Suprapubic skin (tissue), 3 donors: ENCODE measurements around the gene HAPLN3.

ENCODE experiments used
- POLR2A ChIP-seq, 2 donors: fragments of 450-650 bp; IDR thresholded peaks; one replicate each; pipeline ENCODE4 v1.6.1; 2017; ENCODE audit warnings: antibody characterized with exemption in 2 of 2, mild to moderate bottlenecking in 2 of 2, moderate library complexity in 2 of 2
- TF ChIP-seq, protein P1 (sequence below), 2 donors: fragments of 200-600 bp in 1 of 2; fragments of 450-650 bp in 1 of 2; sonication (generic) in 1 of 2; IDR thresholded peaks; one replicate each; pipeline ENCODE4 v1.5.1; 2016 to 2019; ENCODE audit warnings: antibody characterized with exemption in 2 of 2, mild to moderate bottlenecking in 1 of 2, moderate library complexity in 1 of 2

DNA sequence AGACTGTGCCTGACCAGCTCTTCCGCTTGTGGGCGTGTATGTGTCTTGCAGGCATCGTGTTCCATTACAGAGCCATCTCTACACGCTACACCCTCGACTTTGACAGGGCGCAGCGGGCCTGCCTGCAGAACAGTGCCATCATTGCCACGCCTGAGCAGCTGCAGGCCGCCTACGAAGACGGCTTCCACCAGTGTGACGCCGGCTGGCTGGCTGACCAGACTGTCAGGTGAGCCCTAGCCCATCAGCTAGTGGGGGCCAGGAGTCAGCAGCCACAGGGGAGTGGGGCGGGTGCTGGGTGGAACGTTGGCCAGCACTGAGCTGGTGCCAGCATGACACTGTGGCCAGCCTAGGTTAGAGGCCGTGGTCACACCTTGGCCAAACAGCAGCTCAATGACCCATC lies 55.4 kb downstream of the HAPLN3 start:
- TF ChIP-seq, protein P1, sequence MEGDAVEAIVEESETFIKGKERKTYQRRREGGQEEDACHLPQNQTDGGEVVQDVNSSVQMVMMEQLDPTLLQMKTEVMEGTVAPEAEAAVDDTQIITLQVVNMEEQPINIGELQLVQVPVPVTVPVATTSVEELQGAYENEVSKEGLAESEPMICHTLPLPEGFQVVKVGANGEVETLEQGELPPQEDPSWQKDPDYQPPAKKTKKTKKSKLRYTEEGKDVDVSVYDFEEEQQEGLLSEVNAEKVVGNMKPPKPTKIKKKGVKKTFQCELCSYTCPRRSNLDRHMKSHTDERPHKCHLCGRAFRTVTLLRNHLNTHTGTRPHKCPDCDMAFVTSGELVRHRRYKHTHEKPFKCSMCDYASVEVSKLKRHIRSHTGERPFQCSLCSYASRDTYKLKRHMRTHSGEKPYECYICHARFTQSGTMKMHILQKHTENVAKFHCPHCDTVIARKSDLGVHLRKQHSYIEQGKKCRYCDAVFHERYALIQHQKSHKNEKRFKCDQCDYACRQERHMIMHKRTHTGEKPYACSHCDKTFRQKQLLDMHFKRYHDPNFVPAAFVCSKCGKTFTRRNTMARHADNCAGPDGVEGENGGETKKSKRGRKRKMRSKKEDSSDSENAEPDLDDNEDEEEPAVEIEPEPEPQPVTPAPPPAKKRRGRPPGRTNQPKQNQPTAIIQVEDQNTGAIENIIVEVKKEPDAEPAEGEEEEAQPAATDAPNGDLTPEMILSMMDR (IDR thresholded peaks at IDR 0.05): no peak
- no peak for TF ChIP-seq POLR2A (IDR thresholded peaks at IDR 0.05)
